HG03280 (cell line): ENCODE data around the gene SLC17A8.
"Not testable (repeated sequence)": the region's sequence is repeated elsewhere in the genome, so short reads cannot be mapped to it uniquely, and the experiment has no call there.

ENCODE experiments used
- ATAC-seq: cut with Tn5 transposase; IDR thresholded peaks from one replicate; pipeline ENCODE4 v1.9.1; 2021; ENCODE audit warnings: mild to moderate bottlenecking, moderate library complexity; ENCODE audit not compliant: unreplicated experiment

The SLC17A8 gene

DNA sequence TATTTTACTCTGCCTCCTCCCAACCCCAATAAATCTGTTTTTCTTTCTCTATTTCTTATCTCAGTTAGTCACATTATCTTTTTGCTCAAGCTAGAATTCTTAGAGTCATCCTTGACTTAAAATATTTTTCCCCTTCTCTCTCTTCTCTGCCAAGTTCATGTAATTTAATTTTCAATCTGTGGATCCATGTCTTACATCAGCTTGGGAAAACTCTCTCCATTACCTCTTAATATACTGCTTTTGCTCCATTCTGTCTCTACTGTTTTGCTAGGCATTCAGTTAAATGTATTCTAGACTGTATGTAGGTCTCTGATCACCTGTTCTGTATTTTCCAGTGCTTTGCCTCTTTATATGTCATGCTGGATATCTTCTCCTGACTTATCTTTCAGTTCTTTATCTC lies 65.8 kb downstream of the SLC17A8 start:
- ATAC-seq = no peak

DNA sequence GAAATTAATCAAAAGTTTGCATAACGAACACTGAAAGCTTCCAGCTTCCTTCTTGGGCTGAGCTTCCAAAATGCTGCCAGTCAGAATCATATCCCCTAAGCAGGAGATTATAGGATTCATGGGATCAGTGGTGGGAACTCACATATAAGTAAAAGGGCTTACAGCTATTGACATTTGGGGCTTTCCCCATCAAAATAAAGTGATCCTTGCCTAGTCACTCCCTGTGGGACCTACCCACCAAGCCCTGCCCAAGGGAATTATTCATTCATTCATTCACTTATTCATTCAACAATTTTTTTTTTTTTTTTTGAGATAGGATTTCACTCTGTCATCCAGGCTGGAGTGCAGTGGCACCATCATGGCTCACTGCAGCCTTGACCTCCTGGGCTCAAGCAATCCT lies 69.3 kb downstream of the SLC17A8 start:
- ATAC-seq = no peak

DNA sequence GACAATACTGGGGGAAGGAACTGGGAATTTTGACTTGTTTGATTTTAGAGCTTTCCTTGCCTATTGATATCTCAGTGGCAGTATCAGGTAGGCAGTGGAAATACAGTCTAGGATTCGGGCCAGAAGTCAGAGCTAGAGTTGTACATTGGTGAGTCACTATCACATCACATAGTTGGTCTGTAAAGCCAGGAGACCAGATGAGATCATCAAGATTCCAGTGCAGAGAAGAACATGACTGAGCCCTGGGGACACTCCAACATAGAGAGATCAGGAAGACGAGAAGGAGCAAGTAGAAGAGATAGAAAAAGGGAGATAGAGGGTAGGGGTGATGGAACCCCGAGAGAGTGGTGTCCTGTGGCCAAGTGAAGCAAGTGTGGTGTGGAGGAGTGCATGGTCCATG lies 70.2 kb downstream of the SLC17A8 start:
- no peak for ATAC-seq

DNA sequence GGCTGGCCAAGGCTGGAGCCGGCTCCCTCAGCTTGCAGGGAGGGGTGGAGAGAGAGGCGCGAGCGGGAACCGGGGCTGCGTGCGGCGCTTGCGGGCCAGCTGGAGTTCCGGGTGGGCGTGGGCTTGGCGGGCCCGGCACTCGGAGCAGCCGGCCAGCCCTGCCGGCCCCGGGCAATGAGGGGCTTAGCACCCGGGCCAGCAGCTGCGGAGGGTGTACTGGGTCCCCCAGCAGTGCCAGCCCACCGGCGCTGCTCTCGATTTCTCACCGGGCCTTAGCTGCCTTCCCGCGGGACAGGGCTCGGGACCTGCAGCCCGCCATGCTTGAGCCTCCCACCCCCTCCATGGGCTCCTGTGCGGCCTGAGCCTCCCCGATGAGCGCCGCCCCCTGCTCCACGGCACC lies 73.4 kb downstream of the SLC17A8 start:
- not testable (repeated sequence) for ATAC-seq

DNA sequence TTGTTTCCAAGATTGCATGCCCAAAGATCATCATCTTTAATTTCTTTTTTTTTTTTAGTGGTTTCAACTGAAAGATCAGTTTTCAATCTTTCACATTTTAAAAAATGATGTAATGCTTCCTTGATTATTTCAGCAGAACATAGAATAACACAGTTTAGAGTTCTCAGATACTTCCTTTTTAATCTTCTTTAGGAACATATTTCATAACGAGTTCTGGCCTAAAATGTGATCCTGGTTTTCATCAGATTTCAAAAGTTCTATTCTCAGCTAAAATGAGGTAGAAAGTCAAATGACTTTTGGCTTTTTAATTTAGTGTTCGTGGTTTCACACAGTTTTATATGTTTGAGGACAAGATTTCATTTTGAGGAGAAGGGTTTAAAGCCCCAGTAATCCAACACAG lies 76.8 kb downstream of the SLC17A8 start:
- ATAC-seq = no peak

DNA sequence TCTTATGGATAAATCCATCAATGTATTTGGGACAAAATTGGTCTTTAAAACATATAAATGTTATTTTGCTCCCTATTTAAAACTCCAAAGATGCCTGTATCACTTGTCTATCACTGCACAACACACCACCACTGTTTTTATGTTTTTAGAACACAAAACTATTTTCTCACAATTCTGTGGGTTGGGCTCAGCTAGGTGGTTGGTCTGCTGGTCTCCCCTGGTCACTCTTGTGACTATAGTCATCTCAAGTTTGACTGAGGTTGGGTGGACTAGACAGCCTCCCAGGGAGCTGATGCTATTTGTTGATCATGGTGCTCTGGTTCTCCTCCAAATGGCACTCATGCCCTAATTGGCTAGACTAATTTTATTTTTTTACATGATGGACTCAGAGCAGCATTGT lies 77.3 kb downstream of the SLC17A8 start:
- ATAC-seq = no peak

DNA sequence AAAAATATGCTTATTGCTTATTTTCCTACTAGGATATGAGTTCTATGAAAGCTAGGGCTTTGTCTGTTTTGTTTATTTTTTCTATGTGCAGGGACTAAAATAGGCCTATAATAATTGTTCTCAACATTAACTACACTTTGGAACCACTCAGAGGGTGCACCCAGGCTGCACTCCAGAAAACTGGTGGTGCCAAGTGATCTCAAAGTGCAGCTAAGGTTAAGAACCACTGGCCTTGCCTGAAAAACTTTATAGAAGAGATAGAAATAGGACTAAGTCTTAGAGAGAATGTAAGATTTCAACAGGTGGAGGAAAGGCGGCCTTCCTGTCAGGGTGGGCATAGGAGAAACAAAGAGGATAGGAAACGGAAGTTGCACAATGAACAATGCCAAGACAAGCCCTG lies 79.1 kb downstream of the SLC17A8 start:
- ATAC-seq = no peak

DNA sequence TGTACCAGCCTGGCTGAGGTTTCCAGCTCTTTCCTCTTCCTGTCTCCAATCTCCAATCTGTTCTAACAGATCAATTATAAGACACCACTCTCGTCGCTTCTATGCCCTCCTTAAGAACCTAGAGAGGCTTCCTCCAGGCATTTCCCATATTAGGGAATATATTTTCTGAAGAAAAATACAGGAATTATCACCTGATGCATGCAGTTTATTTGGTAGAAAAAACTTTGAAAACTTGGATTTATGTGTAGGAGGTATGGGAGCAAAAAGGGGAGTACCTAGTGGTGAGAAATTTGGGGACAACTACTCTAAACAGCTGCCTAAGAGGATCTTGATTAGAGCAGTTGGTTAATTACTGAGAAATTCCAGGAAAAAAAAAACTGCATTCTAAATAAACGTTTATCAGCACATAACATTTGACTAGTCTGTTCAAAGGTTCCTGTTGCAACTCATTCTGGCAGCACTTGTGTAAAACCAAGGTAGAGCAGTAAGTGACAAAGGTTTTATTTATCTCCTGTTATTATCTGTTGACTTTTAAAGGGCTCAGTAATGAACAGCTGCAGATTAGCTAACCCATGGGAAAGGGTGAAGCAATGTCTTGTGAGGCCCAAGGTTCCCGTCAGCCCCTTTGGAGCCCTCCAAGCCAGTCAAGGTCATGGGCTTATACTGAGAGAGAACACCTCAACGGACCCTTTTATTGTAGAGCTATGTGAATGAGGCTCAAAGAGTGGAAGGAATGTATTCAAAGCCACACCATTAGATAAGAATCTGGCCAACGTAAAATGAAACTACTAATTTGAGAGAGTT lies 80.4 kb downstream of the SLC17A8 start:
- ATAC-seq = no peak

DNA sequence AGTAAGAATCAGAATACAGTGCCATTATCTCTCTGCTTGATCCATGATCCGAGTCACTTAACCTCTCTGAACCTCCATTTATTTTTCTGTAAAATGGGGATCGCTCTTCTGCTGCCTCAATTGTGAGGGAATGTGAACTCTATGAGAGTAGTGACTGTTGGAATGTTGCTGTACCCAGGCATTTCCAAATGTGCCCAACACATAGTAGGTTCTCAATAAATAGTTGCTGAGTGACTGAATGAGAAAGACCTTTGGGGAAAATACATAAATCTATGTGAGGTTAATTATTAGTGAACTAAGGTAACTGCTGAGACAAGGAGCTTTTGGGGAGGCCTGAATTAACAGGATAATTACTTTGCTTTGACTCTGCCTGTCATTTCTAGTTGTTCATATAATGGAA lies 82.9 kb downstream of the SLC17A8 start:
- no peak for ATAC-seq

DNA sequence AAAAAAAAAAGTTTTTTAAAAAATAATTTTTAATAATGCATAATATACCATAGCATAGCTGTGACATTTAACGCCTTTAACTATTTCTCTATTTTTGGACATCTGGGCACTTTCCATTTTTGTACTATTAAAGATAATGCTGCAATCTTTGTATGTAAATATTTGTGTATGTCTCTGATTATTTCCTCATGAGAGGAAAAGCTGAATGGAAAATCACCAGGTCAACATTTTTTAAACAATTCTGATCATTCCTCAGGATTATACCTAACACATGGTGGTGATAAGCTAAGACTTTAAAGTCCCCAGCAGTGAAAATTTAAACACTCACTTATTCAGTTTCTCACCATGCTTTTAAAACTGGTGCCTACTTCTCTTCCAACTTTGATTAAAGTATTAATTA lies 85.5 kb downstream of the SLC17A8 start:
- no peak for ATAC-seq

DNA sequence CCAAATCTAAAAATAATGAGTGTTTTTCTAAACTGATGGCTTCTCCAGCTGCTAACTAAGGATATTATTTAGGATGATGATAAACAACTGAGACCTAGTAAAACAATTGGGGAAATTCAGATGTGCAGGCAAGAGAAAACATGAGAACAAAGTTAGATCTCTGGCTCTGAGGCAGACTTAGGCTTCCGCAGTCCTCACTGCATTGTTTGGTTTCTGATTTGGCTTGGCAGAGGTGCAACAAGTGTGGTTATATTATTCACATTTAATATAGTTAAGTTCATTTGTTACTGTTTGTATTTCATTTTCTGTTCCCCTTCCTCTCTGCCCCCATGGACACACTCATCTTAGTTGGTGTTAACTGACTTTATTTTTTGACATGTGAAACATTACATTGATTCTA lies 86.6 kb downstream of the SLC17A8 start:
- no peak for ATAC-seq

DNA sequence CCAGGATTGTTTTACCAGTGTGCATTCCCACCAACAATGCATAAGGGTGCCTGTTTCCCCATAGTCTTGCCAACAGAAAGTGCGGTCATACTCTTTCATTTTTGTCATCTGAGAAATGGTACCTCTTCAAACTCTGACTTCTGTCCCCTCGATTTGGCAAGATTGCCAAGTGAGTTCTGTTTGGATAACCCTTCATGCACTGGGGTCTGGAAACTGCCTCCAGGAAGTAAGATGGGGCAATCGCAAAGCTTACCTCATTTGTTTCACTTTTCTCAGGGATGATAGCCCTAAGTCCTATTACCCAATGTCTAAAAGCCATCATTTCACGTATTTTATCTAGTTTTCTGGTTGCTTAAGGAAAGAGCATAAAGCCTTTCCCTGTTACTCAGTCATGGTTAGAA lies 88.2 kb downstream of the SLC17A8 start:
- no peak for ATAC-seq

DNA sequence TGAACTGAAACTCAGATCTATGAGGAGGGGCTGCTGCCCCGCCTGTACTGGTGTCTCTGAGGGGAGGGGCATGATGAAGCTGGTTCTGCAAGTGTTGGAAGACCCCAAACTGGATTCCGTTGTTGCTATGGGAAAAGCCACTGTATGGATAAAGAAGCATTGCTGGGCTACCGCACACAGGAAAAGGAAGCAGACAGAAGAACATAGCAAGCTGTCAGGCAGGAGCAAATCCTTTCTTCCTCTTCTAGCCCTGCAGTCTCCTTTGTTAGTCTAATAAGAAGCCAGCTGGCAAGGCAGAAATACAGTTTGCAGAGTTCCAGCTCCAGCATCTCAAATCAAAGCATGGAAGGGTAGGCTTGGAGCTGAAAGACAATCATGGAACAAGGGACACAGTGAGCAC lies 90.5 kb downstream of the SLC17A8 start:
- ATAC-seq = no peak

DNA sequence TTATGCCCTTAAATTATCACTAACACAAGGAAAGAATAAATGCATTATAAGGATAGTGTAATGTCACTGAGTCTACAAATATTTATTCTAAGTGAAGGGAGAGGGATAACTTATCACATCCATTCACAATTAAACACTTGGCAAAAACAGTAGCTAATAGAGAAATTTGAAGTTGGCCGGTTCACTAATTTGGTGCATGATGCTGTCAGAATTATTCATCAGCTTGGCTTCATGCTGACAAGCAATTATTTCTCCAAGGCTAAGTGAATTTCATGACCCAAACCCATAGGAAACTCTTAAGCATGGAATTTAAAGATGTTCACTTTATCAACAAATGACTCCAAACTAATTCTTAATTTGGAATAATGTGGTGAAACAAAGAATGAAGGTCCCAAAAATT lies 91.8 kb downstream of the SLC17A8 start:
- no peak for ATAC-seq

DNA sequence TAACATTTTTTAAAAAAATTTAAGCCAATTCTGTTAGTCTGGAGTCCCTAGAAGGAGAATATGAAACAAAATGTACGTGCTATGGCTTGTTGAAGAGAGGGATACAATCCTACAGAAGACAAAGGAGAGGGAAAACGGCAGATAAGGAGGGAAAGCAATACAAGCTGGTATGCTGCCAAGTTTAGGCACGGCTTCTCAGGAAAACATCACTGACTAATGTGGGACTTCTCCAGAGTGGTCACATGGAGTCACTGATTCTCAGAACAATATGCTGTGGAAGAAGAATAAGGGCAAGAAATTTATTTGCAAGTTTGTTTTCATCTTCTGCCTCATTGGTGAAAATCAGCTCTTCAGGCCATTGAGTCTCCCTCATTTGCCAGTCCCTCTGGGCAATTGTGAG lies 93.9 kb downstream of the SLC17A8 start:
- ATAC-seq = no peak

DNA sequence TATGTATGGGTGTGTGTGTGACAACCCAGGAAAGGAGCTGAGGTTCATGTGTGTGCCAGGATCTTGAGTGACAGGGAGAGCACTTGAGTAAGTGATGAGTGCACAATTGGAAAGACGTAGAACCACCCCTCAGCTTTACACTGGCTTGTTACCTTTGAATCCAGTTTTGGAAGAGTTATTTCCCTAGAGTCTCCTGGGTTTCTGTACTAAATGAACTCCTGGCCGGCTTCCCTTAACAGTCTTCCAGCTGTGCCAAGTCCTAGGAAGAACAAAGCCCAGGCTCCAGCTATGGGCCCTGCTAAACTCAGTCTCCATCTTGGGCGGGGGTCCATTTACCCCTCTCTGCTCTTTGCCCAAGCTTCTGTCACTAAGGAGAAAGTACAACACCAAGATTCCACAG lies 97.1 kb downstream of the SLC17A8 start:
- no peak for ATAC-seq

DNA sequence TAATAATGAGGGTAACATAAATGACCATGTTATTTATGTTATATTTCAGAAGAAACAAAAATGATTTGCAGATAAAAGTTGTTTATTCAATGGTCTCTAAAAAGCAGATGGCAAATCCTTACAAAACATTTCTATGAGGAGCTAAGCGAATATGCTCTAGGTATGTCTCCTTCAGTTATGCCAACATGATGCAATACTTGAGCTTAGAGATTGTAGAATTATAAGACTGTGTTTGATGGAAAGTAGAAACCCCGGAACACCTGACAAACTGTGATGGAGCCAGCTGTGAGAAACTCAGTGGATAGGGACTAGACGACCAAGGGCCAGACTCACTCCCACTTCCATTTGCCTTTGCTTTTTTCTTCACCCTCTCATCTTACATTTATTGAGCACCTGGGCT lies 99.0 kb downstream of the SLC17A8 start:
- ATAC-seq = no peak

DNA sequence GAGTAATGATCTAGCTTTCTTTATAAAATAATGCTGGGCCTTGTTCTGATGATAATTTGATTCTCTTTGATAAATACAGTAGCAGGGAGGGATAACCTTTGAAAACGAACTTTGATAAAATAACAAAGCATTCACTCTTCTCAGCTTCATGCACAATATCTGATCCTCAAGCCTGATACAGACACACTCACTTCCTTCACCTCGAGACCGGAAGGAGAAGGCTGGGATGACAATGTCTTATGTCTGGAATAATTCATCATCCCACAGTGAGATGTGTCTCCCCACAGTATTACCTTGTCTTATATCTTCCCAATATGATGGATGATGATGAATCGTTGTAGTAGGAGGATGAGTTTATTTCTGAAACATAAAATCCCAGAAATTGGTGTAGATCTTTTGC lies 101.3 kb downstream of the SLC17A8 start:
- no peak for ATAC-seq

DNA sequence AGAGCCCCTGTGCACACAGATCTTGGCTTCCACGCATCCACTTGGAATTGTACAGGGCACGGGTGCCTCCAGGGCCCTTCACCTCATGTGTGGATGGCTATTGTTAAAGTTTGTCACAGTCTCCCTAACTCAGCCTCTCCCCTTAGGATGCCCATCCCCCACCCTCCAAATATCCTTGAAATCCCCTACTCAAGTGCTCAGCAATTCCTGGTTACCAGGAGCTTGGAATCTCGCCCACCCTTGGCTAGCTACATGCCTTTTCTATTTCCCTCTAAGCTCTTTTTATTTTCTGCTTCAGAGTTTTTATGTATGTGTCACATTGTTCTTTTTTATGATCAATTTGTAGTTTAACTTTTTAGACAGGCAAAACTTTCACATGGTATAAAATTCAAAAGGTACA lies 103.8 kb downstream of the SLC17A8 start:
- ATAC-seq = no peak

DNA sequence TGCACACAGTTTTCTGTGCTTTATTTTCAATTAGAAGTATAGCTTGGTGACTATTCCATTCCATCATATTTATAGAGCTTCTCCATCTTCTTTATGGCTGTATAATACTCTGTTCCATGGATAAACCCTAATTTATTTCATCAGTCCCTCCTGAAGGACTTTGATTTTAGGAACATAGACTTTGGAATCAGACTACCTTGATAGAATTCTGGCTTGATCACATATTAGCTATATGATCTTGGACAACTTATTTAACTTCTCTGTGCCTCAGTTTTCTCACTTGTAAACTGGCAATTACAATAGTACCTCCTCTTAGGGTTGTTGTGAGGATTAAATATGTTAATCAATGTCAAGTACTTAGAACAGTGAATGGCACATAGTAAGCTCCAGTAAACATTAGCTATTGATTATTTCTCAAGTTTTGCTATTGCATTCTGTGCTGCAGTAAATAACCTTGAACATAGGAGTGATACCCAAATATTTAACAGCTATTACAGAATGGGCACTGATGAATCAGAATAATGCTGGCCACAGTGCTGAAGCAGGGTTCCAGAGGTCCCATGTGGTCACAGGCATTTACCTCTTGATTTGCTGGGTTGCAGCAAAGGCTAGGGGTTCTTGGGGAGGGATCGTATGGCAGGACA lies 104.6 kb downstream of the SLC17A8 start:
- ATAC-seq = no peak

DNA sequence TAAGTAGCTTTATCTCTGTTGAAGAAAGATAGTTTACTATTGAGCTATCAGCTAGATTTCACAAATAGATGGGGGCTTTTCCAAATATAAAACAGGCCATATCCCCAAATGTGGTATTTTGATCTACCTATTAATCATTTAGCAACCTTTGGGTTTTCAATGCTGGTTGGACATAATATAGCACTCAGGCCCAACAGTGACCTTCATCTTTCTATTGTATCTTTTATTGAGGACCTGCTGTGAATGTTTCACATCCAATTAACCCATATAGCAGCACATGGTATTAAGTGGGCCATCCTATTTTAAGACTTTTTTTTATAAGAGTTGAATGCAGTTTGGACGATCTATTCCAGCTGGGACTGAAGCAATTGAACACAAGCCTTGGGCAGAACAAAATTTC lies 106.8 kb downstream of the SLC17A8 start:
- ATAC-seq = no peak

DNA sequence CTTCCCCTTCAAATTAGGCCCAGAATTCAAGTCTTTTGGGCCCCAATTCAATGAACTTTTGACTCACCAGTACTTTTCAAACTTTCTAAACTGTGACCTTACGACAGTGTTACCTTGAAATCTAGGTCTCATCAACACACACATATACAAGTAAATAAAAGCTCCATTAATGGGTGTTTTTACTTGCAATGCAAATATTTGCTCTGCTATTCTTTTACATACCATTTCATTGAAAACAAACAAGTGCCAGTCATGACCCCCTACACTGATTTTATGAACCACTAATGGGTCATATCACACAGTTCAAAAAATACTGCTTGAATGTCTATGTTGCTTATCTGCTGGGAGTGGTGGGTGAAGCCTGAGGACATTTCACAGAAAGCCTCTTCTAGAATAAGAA lies 107.7 kb downstream of the SLC17A8 start:
- no peak for ATAC-seq

DNA sequence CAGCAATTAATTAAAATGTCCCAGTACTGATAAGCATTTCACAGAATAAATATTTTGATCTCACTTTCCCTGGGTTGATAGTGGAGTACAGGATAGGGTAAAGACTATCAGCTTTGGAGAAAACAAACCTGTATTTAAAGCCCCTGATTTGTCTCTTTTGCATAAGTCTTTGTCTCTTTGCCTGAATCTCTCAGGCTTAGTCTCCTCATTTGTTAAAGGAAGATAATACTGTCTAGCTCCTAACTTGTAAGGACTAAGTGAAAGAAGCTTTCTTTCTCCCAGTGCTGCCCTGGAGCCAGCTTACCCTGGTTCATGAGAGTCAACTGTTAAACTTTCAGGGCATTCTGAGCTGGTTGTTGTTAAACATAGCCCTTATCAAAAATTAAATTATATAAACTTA lies 111.3 kb downstream of the SLC17A8 start:
- ATAC-seq = no peak
